Cerebellar cortex (tissue), 1 donor: ENCODE results near the gene MAP2K6.
"Not testable (repeated sequence)": the region's sequence is repeated elsewhere in the genome, so short reads cannot be mapped to it uniquely, and the experiment has no call there.

Source experiments
- DNase-seq: peaks from one replicate; pipeline ENCODE4 v3.0.0-alpha.2; 2015; ENCODE audit warnings: low spot score

Gene MAP2K6

DNA sequence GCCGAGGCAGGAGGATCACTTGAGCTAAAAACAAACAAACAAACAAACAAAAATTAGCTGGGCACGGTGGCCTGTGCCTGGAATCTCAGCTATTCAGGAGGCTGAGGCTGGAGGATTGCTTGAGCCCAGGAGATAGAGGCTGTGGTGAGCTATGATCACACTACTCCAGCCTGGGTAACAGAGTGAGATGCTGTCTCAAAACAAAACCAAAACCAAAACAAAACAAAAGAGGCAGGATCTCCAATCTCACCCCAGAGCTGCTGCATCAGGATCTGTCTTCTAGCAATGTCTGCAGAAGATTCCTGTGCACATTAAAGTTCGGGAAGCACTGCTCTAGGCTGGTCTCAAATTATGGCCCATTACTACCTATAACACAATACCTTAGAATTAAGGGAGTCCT is 43.1 kb downstream of the MAP2K6 start:
- DNase-seq = no peak

DNA sequence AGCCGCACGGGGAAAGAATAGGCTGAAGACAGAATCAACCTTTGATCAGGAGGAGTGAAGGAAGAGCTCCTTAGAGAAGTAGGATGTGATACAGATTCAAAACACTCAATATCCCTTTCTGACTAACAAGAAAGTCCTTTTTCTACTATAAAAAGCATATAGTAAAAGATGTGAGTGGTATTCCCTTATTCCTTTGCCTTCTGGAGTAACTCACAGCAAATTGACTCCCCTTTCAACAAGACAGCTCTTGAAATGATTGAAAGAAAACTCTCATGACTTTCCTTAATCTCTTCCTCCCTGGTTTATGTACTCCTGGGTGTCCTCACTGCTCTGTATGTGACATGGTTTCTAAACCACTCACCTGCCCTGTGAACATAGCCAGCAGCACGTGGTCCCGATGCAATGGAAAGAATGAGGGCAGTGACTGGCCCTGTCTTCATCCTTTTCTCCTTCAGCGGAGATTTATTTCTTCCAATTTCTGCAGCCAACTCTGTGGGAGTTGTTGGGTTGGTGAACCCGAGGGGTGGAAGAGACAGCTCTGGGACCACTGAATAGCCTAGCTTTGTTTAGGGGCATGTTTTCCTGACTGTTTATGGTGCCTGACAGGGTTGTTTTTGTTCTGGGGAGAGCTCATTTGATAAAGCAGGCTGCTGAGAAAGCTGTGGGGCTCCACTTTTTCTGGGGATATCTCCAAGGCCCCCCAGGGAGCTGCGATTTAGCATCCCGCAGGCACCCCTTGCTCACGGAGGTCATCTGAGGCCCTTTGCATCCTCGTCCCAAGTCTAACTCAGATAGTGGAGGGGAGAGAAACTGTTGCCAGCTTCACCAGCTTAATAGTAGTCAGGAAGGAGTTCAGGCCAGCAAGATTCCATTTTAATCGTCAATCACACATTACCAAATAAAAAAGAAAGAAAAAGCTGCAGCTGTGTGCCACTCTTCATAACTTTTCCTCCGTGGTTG is 46.7 kb downstream of the MAP2K6 start:
- peak; percentile 44 for DNase-seq

DNA sequence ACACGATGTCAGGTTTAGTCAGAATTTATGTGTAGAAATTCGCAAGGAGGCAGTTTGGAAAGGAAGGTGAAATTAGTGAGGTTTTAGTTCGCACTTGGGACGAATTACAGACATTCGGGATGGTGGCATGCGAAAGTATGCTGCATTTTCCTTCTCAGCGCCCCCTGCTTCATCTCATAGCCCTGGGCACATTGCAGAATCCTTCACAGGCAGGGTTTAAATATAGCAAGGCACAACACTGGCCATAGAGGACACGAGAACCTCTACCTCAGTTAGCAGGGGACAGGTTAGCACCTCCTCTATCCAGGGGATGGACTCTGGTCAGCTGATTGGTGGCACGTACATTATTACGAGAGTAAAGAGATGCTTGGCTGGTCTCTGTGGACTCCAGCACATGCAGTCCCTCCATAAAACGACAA is 47.5 kb downstream of the MAP2K6 start:
- DNase-seq = peak; percentile 9

DNA sequence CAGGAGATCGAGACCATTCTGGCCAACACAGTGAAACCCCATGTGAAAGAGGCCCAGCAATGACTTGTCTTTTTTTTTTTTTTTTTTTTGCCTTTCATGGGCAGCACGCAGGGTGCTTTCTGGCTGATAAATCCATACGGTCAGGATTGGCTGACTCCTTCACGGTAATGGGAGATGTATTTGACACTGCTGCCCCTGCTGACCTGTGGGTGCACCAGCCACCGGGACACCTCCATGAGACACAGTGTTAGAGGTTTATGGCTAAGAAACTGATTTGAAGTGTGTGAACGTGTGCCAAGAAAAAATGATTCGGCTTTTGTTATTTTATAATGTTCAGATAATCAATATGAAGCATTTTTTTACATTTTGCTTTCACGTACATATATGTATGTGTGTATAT is 48.4 kb downstream of the MAP2K6 start:
- no peak for DNase-seq

DNA sequence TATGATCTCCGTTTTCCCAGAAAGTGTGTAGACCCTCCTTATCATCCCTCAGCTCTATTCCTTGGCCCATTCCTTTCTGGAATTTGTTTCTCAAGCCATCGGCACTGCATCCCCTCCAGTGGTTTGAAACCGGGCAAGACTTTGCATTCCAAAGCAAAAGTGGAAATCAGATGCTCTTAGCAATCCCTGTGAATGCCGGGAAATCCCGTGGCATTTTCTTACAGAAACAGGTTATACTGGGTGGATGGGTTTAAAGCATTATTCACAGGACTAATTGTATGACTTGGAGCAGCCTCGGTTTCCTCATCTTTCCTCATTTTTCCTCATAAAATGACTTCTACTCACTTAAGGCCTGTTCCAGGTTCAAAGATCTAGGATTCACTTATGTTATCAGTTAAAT is 52.0 kb downstream of the MAP2K6 start:
- no peak for DNase-seq

DNA sequence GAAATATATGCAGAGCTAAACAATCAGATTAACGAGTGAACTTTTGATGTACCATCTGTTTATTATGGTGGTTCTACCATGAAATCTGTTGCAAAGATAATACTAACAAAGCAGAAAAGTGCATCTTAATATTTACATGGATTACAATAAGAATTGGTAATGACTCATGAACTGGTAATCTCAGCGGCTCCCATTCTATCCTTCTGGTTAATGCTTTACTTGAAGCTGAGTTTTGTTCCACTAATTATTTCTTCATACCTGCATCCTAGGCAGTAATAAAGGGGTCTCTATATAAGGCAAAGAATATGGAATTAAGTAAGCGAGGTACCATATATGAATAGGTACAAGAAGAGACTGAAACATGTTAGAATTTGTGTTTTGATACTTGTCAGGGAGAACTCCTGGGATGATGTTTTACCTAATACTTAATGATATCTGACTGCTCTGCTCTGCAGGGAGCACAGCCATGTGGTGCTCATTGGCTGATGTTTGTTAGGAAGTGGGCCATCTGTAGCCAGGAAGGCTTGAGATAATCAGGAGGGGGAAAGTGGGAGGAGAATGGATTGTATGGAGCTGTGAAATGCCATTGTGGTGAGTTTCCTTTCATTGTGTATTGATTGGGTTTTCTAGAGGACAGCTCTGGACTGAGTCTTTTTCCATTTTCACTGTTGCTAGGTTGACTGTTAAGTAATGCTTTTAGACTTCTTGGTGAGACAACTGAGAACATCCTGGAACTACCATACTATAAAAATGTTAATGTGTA is 52.6 kb downstream of the MAP2K6 start:
- DNase-seq = peak; percentile 36

DNA sequence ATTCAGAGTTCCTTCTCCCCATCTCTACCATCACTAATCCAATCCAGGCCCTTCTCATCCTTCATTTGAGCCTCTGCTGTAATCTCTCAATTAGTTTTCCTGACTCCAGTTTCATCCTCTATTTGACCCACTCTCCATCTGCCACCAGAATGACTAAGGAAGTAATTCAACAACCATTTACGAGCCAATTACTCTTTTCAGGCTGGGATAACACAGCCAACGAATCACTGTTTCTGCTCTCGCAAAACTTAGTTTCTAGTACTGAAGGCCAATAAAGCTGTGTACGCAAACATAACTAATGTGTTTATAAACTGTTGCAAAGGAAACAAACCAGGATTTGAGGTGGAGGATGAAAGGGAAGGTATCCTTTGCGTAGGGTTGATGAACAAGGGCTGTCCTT is 53.7 kb downstream of the MAP2K6 start:
- DNase-seq = no peak

DNA sequence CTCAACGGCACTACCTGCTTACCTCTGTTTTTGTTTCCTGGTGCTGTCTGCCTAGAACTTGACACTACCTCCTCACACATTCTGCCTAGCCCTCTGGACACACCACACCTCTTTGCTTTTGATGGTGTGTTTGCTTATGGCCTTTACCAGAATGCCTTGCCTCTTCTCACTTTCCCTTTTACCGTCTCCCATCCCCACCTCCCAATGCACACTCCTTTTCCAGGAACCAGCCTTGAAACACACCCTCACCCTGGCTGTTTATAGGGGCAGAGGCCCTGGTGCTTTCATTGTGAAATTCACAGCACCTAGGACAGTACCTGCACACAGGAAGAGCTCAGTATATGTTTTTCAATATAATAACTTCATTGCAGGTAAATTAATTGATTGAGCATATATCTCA is 56.2 kb downstream of the MAP2K6 start:
- no peak for DNase-seq

DNA sequence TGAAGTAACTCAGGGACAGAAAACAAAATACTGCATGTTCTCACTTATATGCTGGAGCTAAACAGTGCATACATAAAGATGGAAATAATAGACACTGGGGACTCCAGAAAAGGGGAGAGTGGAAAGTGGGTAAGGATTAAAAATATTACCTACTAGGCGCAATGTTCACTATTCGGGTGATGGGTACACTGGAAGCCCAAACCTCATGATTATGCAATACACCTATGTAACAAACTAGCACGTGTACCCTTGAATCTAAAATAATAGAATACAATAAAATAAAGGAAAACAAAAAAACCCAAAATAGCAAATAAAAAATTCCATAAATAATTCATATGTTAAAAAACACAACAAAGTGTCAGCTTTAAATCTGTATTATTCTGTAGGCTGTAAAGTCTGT is 56.9 kb downstream of the MAP2K6 start:
- no peak for DNase-seq

DNA sequence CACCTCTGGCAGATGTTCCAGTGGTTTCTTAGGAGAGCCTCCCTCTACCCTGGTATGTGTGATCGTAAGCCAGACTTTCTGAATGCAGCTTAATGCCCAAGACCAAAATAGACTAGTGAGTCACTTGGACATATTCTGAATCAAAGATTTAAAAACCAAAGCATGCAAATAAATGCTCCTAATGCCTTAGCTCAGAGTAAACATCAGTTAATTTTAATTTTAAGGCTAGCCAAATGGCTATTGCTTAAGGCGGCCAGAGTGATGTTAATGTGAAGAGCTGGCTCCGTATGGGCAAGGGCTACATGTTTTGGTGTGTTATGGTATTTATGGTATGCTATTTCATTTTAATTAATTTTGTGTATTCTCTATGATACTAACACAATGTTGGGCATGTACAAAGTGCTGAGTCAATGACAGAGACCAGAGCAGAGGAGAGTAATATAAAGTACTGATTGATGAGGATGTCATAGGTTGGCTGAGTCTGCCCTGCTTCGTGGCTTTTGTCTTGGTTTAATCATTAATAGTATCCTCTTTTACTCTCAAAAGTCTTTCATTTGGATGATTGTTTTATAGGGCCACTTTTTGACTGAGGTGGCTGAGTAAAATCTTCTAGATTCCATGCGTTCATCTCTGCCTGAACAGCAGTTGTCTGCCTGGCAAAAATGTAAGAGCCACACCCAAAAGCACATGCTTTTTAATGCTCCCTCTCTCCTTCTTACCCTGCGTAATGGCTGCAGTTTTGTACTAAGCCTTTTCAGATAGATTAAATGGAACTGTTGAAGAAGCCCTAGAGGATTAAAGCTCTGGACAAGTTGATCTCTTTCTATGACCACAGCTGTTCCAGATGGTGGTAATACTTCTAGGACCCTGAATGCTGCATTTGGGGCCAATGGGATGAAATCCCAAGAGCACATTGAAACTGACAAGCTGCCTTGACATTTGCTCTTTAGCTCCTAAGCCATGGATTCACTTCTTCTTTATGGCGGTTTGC is 59.6 kb downstream of the MAP2K6 start:
- no peak for DNase-seq

DNA sequence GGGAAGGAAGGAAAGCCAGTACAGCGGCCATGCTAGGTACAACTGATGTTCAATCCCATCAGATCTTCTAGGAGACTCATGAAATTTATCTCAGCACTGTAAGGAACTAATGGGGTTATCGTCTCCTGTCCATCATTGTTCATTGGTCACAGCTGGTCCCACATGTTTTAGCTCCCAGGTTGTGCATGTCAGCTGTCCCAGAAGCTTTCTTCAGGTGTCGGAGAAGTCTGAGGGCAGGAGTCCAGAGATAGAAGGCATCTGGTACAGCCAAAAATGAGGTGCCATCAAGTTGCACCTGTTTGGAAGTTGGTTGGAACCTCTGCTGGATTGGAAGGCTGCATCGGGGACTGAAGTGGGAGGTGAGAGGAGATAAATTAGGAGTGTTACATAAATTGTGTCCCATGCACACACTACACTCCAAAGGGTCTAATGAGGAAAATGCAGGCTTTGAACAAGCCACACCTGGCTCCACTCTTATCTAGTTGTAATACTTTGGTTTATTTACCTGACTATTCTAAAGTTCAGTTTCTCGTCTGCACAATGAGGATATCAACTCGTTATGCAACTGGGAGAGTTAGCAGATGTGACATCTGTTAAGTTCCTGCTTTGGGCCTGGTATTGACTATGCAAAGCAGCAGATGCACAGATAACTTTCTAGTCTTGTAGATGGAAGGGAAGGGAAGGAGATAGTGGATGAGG is 62.9 kb downstream of the MAP2K6 start:
- DNase-seq = no peak

DNA sequence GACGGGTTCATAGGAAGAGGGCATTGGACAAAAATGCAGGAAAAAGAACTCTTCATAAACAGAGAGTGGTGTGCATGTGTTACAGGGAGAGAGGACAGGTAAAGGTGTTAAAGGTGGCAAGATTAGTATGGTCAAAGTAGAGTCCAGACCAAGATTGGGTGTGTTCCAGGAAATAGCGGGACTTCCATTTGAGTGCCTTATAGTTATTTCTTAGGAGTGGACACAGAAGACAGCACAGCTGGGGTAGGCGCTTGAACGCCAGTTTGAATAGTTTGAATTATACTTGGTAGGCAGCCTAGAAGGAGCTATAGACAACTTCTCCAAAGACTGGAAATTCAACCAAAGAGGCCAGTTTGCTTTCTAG is 63.4 kb downstream of the MAP2K6 start:
- DNase-seq = no peak

DNA sequence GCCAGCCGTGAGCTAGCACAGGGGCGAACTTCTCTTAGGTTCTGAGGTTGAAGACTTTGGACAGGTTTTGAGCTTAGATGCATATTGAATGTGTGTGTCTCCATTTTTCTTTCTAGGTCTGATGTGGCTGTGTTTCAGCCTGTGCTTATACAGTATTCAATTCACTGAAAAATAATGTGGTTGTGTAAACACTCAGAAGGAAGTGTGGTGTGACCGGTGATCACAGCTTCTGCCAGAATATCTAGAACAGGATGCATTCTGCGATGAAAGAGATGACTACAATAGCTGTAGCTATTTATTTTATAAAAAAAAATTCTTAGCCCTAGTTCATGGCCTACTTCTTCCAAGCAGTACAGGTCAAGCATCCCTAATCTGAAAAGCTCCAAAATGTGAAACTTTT is 64.4 kb downstream of the MAP2K6 start:
- no peak for DNase-seq

DNA sequence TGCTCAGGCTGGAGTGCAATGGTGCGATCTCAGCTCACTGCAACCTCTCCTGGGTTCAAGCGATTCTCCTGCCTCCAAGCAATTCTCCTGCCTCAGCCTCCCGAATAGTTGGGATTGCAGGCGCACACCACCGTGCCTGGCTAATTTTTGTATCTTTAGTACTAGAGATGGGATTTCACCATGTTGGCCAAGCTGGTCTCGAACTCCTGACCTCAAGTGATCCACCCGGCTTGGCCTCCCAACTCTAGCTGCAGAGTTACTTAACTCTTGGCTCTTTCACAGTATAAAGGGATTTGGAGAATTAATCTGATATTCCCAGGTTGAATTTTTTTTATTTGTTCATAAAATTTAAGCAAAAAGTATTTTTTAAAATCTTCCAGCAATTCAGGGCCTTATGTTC is 65.3 kb downstream of the MAP2K6 start:
- DNase-seq = not testable (repeated sequence)

DNA sequence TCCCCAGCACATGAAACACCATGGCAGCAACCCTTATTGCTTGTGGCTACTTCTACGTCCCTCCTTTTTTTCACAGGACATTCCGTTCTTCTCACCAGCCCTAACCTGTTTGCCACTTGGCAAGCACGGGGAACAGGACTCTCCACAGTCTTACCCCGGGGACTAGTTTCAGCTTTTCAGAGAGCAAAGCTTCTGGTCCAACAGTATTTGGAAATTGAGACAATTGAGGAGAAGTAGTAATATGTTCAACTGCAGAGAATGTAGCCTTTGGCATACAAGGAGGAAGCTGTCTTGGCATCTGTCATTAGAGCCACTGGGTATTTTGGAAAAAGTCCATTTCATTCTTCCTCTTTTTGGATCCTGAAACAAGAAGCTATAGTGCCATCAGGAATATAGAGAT is 65.7 kb downstream of the MAP2K6 start:
- DNase-seq = peak; percentile 68

DNA sequence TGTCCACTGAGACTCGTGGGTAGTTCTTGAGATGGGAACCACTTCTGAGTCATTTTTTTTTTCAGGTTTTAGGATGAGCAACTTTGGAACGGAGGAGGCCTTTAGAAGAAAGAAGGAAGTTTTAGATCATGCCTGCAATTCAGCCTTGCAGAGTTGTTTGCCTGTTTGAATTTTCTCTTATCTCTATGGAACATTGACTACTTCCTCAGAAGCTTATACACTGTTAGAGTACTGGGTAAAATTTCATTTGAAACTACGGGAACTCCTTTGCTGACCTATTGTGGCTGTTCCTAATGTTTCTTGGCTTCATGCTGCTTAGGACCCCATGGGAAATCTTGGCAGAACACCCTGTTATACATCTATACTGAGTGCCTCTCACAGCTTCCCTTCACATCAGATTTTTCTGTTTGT is 70.8 kb downstream of the MAP2K6 start:
- DNase-seq = no peak

DNA sequence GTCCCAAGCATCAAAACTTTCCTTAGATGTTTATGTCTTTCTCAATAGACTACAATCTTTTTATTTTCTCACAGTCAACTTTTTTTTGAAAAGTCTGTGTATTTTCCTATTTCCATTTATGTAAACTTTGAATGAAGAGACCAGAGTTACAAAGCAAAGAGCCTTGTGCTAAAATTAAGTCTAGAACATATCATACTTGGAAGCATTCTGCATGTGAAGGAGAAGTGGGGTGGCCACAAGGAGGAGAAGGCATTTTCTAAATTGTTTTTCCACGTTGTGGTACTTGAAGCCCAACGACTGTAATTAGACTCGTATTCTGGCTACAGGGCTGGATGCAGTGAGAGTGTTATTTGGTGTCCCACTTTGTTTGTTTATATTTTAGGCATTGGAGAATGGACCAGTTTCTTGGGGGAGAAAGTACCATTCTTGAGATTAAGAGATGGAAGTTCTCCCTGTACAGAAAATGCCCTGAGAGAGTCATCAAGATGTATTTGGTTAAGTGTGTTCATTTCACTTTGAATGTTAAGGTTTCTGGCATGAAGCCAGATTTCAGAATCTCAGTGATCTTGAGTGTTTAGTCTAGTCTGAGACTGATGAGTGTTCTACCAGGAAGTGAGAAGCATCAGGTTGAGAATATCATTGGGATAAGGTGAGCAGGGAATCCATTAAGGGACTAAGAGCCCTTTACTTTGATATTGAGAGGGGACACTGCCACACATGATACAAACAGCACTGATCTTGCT is 71.6 kb downstream of the MAP2K6 start:
- DNase-seq = no peak

DNA sequence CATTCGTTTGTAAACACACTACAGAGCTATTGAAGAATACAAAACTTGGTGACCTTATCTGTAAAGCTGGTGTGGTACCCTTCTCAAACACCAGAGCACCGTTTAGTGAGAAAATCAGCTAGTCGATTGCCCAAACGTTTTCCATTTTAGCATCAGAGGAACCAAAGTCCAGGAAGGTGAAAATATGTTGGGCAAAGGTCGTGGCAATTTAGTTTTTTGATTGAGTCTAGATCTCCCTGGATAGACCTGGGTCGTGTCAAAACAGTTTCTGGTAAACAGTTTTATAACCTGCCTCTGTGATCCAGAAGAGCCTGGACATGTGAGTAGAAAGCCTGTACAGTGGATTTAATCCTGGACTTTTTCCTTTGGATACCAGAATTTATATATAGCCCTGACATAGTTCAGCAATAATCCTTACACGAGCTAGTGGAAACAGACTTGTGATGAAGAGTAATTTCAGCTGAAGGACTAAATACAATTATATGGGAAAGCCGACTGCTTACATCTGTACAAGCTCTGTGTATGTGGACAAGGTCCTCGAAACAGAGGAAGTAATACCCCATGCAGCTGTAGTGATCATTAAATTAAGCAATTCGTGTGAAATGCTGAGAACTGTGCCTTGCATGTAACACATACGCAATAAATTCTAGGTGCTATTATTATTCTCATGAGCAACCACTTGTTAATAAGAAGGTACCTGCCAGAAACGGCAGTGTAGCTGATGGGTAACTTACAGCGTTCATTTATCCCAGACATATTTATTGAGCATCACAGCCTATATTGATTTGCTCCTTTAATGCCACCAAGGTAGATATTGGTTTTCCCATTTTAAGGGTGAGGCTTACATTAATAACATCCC is 72.5 kb downstream of the MAP2K6 start:
- DNase-seq = no peak

DNA sequence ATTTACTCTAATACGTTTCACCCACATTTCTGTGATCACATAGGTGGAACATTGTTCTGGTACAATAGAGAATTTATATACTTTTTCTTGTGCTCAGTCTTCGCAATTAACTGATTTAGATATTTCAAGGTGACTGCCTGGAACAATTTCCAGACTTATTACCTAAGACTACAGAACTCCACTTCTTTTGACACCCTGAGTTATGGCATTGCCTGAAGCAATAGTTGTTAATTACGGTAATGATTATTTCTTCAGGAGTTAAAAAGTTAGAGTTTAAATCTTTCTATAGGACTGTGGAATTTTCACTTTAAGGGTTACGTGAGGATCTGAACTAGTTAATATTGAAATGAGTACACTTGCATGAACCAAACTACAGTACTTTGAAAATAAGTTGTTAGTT is 74.8 kb downstream of the MAP2K6 start:
- no peak for DNase-seq
